ENCODE results near the gene ARHGEF40.

The ARHGEF40 gene

DNA sequence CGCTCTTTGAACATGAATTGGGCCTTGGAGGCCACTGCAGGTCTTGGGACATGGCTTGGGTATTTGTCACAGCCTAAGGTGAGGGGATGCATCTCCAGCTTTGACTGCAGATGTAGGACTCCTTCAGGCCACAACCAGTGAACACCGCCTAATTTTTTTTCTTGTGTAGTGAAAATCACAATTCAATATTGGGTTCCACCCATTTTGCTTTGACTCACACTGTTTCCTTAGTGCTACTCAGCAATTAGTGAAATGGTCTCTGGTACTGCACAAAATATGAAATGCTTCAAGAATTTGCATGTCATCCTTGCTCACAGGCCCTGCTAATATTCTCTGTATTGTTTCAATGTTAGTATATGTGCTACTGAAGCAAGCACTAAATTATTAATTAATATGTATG is 43.3 kb downstream of the ARHGEF40 start:
- Histone ChIP-seq H3K9ac (ENCODE audit: insufficient read length) (no peak overlapping the region), H3K4me3 (no peak overlapping the region), H3K36me3 (ENCODE audit: insufficient read depth, low read length) (no peaks in the 10 kb centered on the region), H3K9me3 (ENCODE audit: low read depth, low read length) (no peaks in the 10 kb centered on the region), H3K27ac (no peak overlapping the region)
- DNase-seq (ENCODE audit: low read depth, low spot score), result no peak
- TF ChIP-seq FOXP2 (optimal IDR thresholded peaks at IDR 0.05; ENCODE audit: control extremely low read depth, extremely low read length, insufficient read depth) (no peak), EZH2 (IDR thresholded peaks at IDR 0.05) (no peak), POLR2AphosphoS5 (IDR thresholded peaks at IDR 0.05; ENCODE audit: borderline replicate concordance, low read depth, low read length) (no peak)

DNA sequence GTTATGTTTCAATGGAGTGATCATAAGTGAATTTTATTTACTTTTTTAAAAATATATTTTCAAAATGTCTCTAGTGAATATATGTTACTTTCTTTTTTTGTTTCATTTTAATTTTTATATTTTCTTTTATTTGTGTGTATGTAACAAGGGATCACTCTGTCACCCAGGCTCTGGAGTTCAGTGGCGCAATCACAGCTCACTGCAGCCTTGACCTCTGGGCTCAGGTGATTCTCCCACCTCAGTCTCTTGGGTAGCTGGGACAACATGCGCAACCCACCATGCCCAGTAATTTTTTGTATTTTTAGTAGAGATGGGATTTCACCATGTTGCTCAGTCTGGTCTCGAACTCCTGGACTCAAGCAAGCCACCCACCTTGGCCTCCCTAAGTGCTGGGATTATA is 48.8 kb downstream of the ARHGEF40 start:
- Histone ChIP-seq H3K9ac (ENCODE audit: insufficient read length) (no peak overlapping the region), H3K27ac (no peak overlapping the region), H3K36me3 (ENCODE audit: insufficient read depth, low read length) (no peaks in the 10 kb centered on the region), H3K9me3 (ENCODE audit: low read depth, low read length) (no peaks in the 10 kb centered on the region), H3K4me3 (no peak overlapping the region)
- no peak for DNase-seq (ENCODE audit: low read depth, low spot score)
- no peak for TF ChIP-seq POLR2AphosphoS5 (IDR thresholded peaks at IDR 0.05; ENCODE audit: borderline replicate concordance, low read depth, low read length)
- no peak for TF ChIP-seq EZH2 (IDR thresholded peaks at IDR 0.05)
- TF ChIP-seq FOXP2 (optimal IDR thresholded peaks at IDR 0.05; ENCODE audit: control extremely low read depth, extremely low read length, insufficient read depth), result no peak

DNA sequence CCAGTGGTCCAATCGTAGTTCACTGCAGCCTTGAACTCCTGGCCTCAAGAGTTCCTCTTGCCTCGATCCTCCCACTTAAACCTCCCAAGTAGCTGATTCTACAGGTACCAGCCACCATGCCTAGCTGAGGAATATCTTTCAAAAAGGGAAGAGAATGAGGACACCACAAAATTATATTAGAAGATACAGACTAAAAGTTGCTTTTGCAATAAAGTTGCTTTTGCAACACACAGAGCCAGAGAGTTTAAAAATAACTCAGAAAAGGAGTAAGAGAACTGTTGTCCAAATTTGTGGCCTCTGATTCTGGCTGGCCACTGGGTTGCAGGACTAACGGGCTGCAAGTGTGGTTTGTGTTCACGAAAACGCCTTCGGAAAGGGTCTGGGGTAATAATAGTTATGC is 50.6 kb downstream of the ARHGEF40 start:
- no peak overlapping the region for H3K27ac ChIP-seq
- H3K9ac ChIP-seq (ENCODE audit: insufficient read length), result no peak overlapping the region
- no peak for DNase-seq (ENCODE audit: low read depth, low spot score)
- no peak overlapping the region for H3K4me3 ChIP-seq
- no peaks in the 10 kb centered on the region for H3K36me3 ChIP-seq (ENCODE audit: insufficient read depth, low read length)
- TF ChIP-seq POLR2AphosphoS5 (IDR thresholded peaks at IDR 0.05; ENCODE audit: borderline replicate concordance, low read depth, low read length), result no peak
- TF ChIP-seq FOXP2 (optimal IDR thresholded peaks at IDR 0.05; ENCODE audit: control extremely low read depth, extremely low read length, insufficient read depth), result no peak
- TF ChIP-seq EZH2 (IDR thresholded peaks at IDR 0.05), result no peak
- no peaks in the 10 kb centered on the region for H3K9me3 ChIP-seq (ENCODE audit: low read depth, low read length)

DNA sequence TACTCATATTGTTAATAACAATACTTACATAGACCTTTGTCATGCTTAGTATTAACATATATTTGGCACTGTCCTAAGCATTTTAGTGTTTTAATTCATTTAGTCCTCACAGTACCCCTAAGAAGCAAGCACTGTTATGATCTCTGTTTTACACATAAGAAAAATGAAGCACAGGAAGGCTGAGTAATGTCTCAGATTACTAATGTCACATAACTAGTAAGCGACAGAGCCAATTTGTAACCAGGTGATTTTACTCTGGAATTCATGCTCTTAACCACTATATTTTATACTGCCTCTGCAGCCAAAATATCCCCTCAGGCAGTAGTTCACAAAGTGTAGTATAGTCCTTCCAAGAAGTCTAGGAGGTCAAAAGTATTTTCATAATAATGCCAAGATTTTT is 51.0 kb downstream of the ARHGEF40 start:
- H3K9ac ChIP-seq (ENCODE audit: insufficient read length), result no peak overlapping the region
- H3K4me3 ChIP-seq, result no peak overlapping the region
- H3K36me3 ChIP-seq (ENCODE audit: insufficient read depth, low read length), result no peaks in the 10 kb centered on the region
- no peak for TF ChIP-seq POLR2AphosphoS5 (IDR thresholded peaks at IDR 0.05; ENCODE audit: borderline replicate concordance, low read depth, low read length)
- TF ChIP-seq FOXP2 (optimal IDR thresholded peaks at IDR 0.05; ENCODE audit: control extremely low read depth, extremely low read length, insufficient read depth), result no peak
- no peaks in the 10 kb centered on the region for H3K9me3 ChIP-seq (ENCODE audit: low read depth, low read length)
- no peak for DNase-seq (ENCODE audit: low read depth, low spot score)
- no peak overlapping the region for H3K27ac ChIP-seq

DNA sequence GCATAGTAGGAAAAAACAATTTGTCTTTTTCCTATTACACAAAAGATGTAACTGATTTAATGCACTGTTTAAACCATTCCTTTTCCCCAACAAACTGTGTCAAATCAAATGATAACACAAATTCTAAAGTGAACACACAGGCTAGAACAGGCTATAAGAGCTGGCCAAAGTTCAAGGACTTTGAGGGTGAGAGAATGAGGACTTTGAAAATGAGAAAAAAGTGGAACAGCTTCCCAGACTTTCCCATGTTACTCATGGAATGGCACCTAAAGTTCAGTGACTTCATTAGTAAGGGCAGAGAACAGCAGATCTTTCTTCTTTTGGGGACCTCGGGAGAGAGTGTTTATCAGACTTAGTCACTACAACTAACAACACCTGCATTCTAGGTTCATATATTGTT is 53.3 kb downstream of the ARHGEF40 start:
- no peak overlapping the region for H3K9ac ChIP-seq (ENCODE audit: insufficient read length)
- H3K36me3 ChIP-seq (ENCODE audit: insufficient read depth, low read length), result no peaks in the 10 kb centered on the region
- H3K27ac ChIP-seq, result no peak overlapping the region
- H3K9me3 ChIP-seq (ENCODE audit: low read depth, low read length), result no peaks in the 10 kb centered on the region
- no peak overlapping the region for H3K4me3 ChIP-seq
- DNase-seq (ENCODE audit: low read depth, low spot score), result no peak
- TF ChIP-seq POLR2AphosphoS5 (IDR thresholded peaks at IDR 0.05; ENCODE audit: borderline replicate concordance, low read depth, low read length) (no peak), EZH2 (IDR thresholded peaks at IDR 0.05) (no peak), FOXP2 (optimal IDR thresholded peaks at IDR 0.05; ENCODE audit: control extremely low read depth, extremely low read length, insufficient read depth) (no peak)

DNA sequence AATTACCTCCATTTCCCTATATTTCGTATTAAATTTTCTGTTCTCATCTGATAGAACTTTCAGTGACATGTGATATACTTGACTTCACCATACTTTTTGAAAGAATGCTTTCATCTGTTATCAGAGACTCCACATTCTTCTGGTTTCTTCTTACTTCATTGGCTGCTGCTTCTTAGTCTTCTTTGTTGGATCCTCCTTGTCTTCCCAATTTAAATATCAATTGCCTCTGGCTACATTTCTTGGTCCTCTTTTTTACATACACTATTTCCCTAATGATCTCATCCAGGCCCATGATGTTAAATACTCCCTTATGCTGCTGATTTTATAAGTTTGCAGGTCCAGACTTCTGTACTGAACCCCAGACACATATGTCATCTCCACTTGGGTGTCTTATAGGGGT is 63.8 kb downstream of the ARHGEF40 start:
- Histone ChIP-seq H3K9me3 (ENCODE audit: low read depth, low read length) (no peaks in the 10 kb centered on the region), H3K27ac (no peak overlapping the region), H3K4me3 (no peak overlapping the region), H3K36me3 (ENCODE audit: insufficient read depth, low read length) (no peaks in the 10 kb centered on the region), H3K9ac (ENCODE audit: insufficient read length) (no peak overlapping the region)
- no peak for DNase-seq (ENCODE audit: low read depth, low spot score)
- TF ChIP-seq POLR2AphosphoS5 (IDR thresholded peaks at IDR 0.05; ENCODE audit: borderline replicate concordance, low read depth, low read length), result no peak

DNA sequence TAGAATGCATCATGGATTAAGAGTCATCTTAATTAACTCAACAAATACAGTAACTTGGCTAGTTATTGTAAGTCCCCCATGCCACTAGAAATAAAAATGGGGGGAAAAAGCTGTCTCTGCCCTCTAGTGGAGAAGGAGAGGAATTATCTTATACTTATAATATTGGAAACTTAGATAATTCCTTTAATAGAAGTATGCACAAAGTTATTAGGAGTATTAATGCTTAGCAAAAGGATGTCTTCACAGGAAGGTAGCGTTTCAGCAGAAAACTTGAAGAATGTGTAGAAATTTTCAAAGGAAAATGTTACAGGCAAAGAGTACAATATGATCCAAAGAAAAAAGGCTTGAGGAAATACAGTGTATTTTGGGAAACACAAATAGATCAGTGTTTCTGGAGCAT is 65.9 kb downstream of the ARHGEF40 start:
- Histone ChIP-seq H3K4me3 (no peak overlapping the region), H3K27ac (no peak overlapping the region), H3K9ac (ENCODE audit: insufficient read length) (no peak overlapping the region), H3K36me3 (ENCODE audit: insufficient read depth, low read length) (no peaks in the 10 kb centered on the region), H3K9me3 (ENCODE audit: low read depth, low read length) (no peaks in the 10 kb centered on the region)
- TF ChIP-seq POLR2AphosphoS5 (IDR thresholded peaks at IDR 0.05; ENCODE audit: borderline replicate concordance, low read depth, low read length), result no peak
- no peak for TF ChIP-seq EZH2 (IDR thresholded peaks at IDR 0.05)
- no peak for TF ChIP-seq FOXP2 (optimal IDR thresholded peaks at IDR 0.05; ENCODE audit: control extremely low read depth, extremely low read length, insufficient read depth)
- no peak for DNase-seq (ENCODE audit: low read depth, low spot score)
